ENCODE data around the gene C21orf58. TPM values are rescaled to one million over a fixed set of nuclear protein-coding genes. Genes with fewer than 3 reads are reported as not detected.

C21orf58 gene
- polyA plus RNA-seq, 3 donors: 6.7 to 8.1 (median 7.4) TPM

- DNase-seq (ENCODE audit: low read depth in 3 of 3, low spot score in 2 of 3): no peak
These were observed 57.7 kb downstream of the C21orf58 start for GRCh38 chr21:46265736-46266525.

GRCh38 chr21:46264690-46265144 lies 59.0 kb downstream of the C21orf58 start:
- no peak for DNase-seq (ENCODE audit: low read depth in 3 of 3, low spot score in 2 of 3)

DNA sequence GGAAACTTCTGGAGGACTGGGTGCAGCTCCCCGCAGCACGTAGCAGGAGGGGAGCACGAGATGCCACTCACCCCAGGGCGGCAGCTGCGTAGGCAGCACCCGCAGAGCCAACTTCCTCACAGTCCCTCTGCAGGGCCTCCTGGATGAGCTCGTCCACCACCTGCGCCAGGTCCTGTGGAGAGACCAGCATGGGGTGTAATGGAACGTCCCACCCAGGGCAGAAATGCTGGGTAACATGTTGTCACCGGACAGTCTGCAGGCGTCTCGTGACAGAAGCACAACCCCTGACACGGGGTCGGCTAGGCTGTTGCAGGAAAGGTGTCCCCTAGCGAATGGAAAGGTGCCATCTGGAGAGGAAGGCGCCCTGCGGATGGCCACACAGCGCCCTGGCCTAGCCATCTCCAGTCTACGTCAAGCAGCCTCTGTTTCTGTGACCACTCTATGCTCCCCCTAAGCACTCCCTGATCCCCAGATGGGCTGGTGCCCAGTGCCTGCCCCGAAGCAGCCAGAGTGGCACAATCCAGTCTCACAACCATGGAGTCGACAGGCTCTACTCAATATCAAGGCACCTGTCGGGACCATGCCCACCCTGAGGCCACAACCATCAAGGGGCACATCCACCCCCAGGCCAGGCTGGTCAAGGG lies 59.5 kb downstream of the C21orf58 start:
- DNase-seq (ENCODE audit: low read depth in 3 of 3, low spot score in 2 of 3): no peak

- no peak for DNase-seq (ENCODE audit: low read depth in 3 of 3, low spot score in 2 of 3)
These were observed 67.1 kb downstream of the C21orf58 start for GRCh38 chr21:46256501-46256994.

GRCh38 chr21:46255758-46256337 lies 67.8 kb downstream of the C21orf58 start:
- DNase-seq (ENCODE audit: low read depth in 3 of 3, low spot score in 2 of 3): no peak

- no peak for DNase-seq (ENCODE audit: low read depth in 3 of 3, low spot score in 2 of 3)
These were observed 68.5 kb downstream of the C21orf58 start for GRCh38 chr21:46255166-46255565.

- no peak for DNase-seq (ENCODE audit: low read depth in 3 of 3, low spot score in 2 of 3)
These were observed 69.3 kb downstream of the C21orf58 start for GRCh38 chr21:46254208-46254975.

DNA sequence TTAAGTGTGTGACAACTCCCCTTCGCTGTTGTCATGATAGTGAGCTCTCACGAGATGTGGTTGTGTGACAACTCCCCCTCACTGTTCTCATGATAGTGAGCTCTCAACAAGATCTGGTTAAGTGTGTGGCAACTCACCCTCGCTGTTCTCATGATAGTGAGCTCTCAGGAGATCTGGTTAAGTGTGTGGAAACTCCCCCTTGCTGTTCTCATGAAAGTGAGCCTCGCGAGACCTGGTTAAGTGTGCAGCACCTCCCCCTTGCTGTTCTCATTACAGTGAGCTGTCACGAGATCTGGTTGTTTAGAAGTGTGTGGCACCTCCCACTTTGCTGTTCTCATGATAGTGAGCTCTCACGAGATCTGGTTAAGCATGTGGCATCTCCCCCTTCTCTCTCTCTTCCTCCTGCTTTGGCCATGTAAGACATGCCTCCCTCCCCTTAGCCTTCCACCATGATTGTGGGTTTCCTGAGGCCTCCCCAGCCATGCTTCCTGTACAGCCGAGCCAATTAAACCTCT lies 70.0 kb downstream of the C21orf58 start:
- DNase-seq (ENCODE audit: low read depth in 3 of 3, low spot score in 2 of 3): no peak

- DNase-seq (ENCODE audit: low read depth in 3 of 3, low spot score in 2 of 3): no peak
These were observed 70.8 kb downstream of the C21orf58 start for GRCh38 chr21:46252840-46253239.

Other genes with a start within 250 kb of the C21orf58 start
- gene COL6A2, start 225.8 kb downstream of the C21orf58 start, polyA plus RNA-seq (ENCODE audit: insufficient read length in 3 of 3): 100 to 1,000 TPM; 160 to 172 (median 170) TPM
- 10 to 100 TPM; 15.1 to 23.2 (median 22.6) TPM for gene FTCD, start 168.3 kb downstream of the C21orf58 start, polyA plus RNA-seq (ENCODE audit: insufficient read length in 3 of 3)
- 10 to 100 TPM; 11.2 to 11.4 (median 11.4) TPM for gene SPATC1L, start 139.4 kb downstream of the C21orf58 start, polyA plus RNA-seq (ENCODE audit: insufficient read length in 3 of 3)
- 10 to 100 TPM; 22.8 to 33.3 (median 29.7) TPM for gene LSS, start 95.1 kb downstream of the C21orf58 start, polyA plus RNA-seq (ENCODE audit: insufficient read length in 3 of 3)
- gene MCM3AP, start 38.3 kb downstream of the C21orf58 start, polyA plus RNA-seq (ENCODE audit: insufficient read length in 3 of 3): 10 to 100 TPM; 66.9 to 74.4 (median 70.3) TPM
- gene YBEY, start 37.5 kb downstream of the C21orf58 start, polyA plus RNA-seq (ENCODE audit: insufficient read length in 3 of 3): 10 to 100 TPM; 22.8 to 25.0 (median 24.7) TPM
- gene PCNT, start 286 bp upstream of the C21orf58 start, polyA plus RNA-seq (ENCODE audit: insufficient read length in 3 of 3): 10 to 100 TPM; 27.2 to 32.5 (median 29.3) TPM
- gene DIP2A, start 135.0 kb upstream of the C21orf58 start, polyA plus RNA-seq (ENCODE audit: insufficient read length in 3 of 3): 10 to 100 TPM; 24.7 to 25.8 (median 25.3) TPM

Data from right renal cortex interstitium (tissue), 3 donors.